IPS-11a (cell line): ENCODE data around the gene SORCS1.
"Not testable (repeated sequence)": the region's sequence is repeated elsewhere in the genome, so short reads cannot be mapped to it uniquely, and the experiment has no call there.

Source experiments
- H3K4me3 ChIP-seq: one replicate; pipeline ENCODE4 v1.5.1; 2013; ENCODE audit warnings: low read depth, low read length, control low read depth

SORCS1 gene

GRCh38 chr10:106955133-106955532 is 209.4 kb downstream of the SORCS1 start:
- H3K4me3 ChIP-seq, result no peak overlapping the region

- H3K4me3 ChIP-seq, result no peak overlapping the region
Observed at GRCh38 chr10:106952033-106952432, 212.5 kb downstream of the SORCS1 start.

DNA sequence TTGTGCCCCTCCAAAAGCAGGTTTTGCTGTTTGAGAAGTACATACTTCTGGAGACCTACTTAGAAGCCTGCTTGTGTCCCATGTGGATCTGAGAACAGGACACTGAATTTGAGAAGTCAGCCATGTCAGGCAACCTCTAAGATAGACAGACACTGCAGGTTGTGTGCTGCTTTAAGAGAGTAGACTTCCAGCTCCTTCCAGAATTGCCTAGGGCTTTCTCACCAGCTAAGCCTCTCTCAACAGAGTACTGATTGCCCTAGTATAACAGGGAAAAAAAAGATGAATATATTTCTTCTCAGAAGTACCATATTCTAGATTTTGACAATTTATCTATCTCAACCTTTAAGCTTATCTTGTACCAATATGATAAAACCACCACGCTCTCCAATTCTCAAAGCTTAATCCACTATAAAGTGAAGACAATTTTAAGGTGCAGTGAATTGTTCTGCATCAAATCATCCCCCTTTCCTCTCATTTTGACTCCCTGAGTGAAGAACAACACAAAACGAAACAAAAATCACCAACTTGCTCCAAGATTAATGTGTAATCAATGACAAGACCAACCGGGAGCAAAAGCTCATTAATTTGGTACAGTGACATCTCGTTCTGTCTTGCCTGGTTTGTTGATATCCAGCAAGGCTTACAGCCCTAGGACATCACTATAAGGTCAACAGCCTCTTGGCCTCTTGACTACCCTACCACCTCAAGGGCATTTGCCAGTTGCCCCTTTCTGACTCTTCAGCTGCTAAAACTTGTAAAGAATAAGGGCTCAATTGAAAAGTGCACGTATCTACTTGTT is 214.6 kb downstream of the SORCS1 start:
- H3K4me3 ChIP-seq, result no peak overlapping the region

DNA sequence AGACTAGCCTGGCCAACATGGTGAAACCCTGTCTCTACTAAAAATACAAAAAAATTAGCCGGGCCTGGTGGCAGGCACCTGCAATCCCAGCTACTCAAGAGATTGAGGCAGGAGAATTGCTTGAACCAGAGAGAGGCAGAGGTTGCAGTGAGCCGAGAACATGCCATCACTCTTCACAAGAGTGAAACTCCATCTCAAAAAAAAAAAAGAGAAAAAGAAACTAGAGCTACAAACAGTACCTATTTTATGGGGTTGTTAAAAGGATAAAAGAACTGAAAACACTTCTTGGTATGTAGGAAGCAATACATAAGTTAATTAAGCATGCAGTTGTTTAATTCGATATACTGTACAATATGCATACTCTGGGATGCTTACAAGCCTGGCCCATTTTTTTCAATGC is 216.9 kb downstream of the SORCS1 start:
- H3K4me3 ChIP-seq, result no peak overlapping the region

DNA sequence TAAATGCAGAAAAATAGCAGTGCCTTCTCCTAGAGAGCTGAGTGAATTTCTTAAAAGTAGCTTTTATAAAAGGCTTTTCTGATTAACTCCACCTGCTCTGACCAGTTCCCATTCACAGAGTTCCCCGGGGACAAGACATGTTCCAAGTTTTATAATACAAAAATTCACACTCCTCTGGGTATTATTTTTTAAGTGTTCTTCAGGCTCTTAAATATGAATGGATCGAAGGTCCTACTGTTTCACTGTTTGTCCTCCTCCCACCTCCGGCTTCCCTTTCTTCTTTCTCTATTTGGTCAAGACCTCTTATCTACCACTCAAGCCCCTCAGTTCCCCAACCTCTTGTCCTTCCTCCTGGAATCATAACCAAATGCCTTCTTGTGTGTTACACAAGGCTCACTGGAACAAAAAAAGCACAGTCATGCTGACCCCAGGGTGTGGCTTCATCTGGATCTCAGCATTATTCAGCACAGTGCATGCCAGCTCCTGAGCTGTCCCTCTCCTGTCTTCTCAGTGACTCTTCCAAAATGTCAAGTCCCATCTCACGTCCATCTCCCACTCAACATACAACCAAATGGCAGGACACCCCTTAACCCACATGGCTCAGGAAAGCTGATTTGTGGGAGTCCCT is 222.4 kb downstream of the SORCS1 start:
- no peak overlapping the region for H3K4me3 ChIP-seq

- no peak overlapping the region for H3K4me3 ChIP-seq
Observed at GRCh38 chr10:106941297-106942034, 223.0 kb downstream of the SORCS1 start.

DNA sequence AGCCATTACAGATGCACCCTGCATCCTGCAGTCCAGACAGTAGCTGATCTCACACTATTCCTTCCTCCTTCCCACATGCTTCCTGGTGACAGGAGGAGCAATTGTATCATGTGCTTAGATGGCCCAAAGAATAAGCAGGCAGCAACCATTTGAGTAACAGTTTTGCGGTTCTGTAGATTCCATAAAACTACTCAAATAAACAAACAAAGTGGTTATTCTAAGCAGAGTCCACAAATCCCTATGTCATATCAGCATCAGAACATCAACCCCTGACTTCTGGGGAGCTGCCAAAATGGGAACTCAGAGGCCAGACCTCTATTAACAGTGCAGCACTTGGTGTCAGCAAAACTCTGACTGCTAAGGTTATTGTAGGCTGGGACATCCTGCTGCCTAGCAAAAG is 226.0 kb downstream of the SORCS1 start:
- H3K4me3 ChIP-seq, result no peak overlapping the region

DNA sequence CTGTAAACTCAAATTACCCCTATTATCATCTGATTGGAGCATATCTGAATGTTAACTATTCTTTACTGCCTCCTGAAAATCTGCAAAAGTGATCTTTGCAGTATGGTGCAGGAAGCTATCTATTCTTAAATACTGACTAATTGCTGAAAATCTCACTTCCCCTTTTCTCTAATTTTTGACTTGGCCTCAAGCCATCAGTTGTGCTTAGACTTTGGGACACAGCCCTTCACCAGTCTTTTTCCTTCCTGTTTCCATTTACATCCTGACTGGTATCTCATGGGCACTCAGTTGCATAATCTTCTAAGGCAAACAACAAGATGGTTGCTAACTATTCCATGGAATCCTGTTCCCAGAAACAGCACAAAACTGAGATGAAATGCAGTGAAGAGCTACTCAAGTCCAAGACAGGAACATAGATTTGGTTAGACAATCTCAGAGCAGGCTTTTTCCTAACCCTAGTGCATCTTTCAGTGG is 228.5 kb downstream of the SORCS1 start:
- no peak overlapping the region for H3K4me3 ChIP-seq

- H3K4me3 ChIP-seq, result no peak overlapping the region
Observed at GRCh38 chr10:106931853-106932249, 232.7 kb downstream of the SORCS1 start.

DNA sequence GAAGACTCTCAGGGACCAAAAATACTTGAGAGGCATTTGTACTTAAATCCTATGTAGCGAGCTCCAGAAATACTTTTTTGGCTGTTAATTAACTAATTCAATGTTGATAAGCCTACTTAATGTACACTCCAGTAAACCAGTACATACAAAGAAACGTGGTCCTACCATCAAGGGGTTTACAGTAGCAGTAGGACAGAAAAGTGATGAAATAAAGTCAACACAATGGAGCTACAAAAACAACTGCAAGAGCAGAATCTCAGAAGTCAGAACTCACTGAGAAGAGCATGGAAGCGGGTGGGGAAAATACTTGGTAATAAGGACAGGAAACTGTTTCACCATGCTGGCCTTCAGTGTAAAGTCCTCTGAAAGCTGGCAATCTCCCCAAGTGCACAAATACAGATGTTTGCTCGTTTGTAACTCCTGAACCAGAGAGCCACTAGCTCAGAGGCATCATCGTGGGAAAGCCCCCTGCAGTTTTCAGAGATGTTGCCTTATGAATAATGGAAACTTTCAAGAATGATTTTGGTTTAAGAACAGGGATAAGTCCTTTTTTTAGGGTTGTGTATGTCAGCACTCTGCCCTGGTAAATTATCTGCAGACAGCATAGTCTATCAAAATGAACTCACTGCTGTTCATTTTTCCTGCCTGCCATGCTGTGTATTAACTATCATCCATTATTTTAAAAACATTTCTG is 233.2 kb downstream of the SORCS1 start:
- no peak overlapping the region for H3K4me3 ChIP-seq

DNA sequence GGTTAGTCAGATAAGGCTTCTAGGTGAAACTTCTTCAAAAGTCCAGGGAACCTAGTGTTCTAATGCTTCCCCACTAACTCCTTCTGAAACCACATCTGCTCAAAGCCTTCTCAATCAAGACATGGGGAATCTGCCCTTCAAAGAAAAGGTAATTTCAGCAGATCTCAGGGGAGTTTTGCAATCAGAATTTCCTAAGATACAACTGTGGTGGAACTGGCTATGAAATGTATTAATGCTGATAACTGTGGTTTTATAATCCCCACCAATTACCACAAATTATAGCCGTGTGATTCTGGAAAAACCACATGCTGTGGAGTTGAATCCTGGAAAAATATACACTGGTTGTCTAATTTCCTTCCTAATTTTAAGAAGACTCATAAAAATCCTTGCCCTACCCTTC is 233.8 kb downstream of the SORCS1 start:
- no peak overlapping the region for H3K4me3 ChIP-seq

GRCh38 chr10:106929291-106929895 is 235.1 kb downstream of the SORCS1 start:
- H3K4me3 ChIP-seq, result no peak overlapping the region

- H3K4me3 ChIP-seq, result not testable (repeated sequence)
Observed at GRCh38 chr10:106928151-106928550, 236.4 kb downstream of the SORCS1 start.

- no peak overlapping the region for H3K4me3 ChIP-seq
Observed at GRCh38 chr10:106925191-106925590, 239.3 kb downstream of the SORCS1 start.

- H3K4me3 ChIP-seq, result no peak overlapping the region
Observed at GRCh38 chr10:106920538-106920937, 244.0 kb downstream of the SORCS1 start.

- no peak overlapping the region for H3K4me3 ChIP-seq
Observed at GRCh38 chr10:106919871-106920282, 244.6 kb downstream of the SORCS1 start.

DNA sequence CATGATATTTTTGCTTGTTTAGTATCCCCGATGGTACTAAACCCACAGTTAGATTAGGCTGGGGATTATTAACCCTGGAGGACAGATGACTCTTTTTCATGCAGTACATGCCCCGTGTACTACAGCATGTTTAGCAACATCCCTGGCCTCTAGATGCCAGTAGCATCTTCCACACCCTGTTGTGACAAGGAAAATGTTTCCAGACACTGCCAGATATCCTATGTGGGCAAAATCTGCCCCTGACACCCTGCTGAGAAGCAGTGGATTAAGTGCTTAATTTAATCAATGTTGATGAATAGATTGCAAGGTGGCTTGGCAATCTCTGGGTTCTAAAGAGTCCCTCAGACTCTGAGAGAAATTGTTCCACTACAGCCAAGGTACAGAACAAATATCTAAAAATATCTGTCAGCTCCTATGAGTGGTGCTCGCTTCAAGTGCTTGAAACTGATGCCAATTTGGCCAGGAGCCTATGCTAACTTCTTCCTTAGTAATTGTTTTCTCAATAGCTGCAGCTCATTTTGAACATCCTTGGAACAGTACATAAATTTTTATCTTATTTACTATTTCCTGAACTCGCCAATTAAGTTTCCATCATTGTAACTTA is 247.0 kb downstream of the SORCS1 start:
- no peak overlapping the region for H3K4me3 ChIP-seq

- H3K4me3 ChIP-seq, result no peak overlapping the region
Observed at GRCh38 chr10:106914016-106914415, 250.5 kb downstream of the SORCS1 start.

DNA sequence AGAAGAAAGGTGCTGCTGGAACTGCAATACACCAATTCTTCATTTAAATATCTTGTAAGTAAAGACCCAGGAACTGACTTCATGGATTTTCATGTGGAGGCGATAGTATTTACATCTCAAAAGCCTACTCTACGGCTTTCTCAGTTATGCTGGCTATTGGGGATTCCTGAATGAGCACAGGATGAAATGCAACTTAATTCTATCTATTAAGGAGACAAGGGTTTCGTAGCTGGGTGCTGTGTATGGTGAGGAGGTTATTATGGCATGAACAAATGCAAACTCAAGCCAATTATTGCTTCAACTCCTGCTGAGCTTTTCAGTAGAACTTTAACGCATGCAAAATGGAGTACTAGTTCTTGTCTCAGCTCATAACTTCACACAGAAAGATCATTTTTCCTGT is 251.2 kb downstream of the SORCS1 start:
- no peak overlapping the region for H3K4me3 ChIP-seq

DNA sequence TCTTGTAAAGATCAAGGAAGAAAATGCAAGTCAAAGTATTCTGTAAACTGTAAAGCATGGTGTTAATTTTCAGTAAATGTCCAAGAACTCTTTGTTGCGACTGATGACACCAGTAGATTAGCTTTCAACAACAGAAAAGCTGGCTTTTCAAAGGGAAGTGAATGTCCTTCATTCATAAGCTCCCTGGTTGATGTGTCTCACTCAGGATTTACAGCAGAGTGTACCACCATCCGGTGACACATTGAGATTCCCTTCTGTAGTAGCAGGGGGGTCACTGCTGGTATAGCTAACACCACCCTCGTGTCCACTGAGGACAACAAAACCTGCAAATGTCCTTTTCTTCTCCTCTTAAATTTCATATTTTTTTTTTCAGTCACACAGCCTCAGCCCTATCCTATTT is 253.4 kb downstream of the SORCS1 start:
- no peak overlapping the region for H3K4me3 ChIP-seq
